GM12878 (cell line): Measurements from ENCODE around the gene MLXIP. TPM values are rescaled to one million over a fixed set of nuclear protein-coding genes. Genes with fewer than 3 reads are reported as not detected.
A peak's percentile ranks its signal among the peaks of the same experiment; 100 is the strongest.

Experiments
- ATAC-seq: fragments of 200-7000 bp; cut with Tn5 transposase; 3 replicates; pipeline ENCODE4 v1.9.1; 2020; ENCODE audit warnings: mild to moderate bottlenecking, moderate library complexity
- BruUV-seq: library from RNA; stranded (reverse); fragments of 400-500 nt; replicated peaks from 2 replicates; lab custom pipeline; 2021; lab: Mats Ljungman, UMichigan
- CTCF ChIA-PET: fragments of 300-600 bp; sonication (Branson Sonifier 250); formaldehyde crosslinking; extraction: SDS; loops from one replicate; lab custom pipeline; 2021; ENCODE audit warnings: inconsistent platforms; lab: Yijun Ruan, JAX
- POLR2A ChIA-PET: fragments of 350-600 bp; formaldehyde crosslinking; extraction: SDS; loops from one replicate; lab custom pipeline; 2021; ENCODE audit warnings: inconsistent platforms; lab: Charles Lee
- RAD21 ChIA-PET: fragments of 300-600 bp; sonication (Branson Sonifier 250); formaldehyde crosslinking; loops from one replicate; lab custom pipeline; 2023; ENCODE audit warnings: antibody characterized with exemption; ENCODE audit not compliant: unreplicated experiment; lab: Charles Lee
- SMC1A ChIA-PET: fragments of 300-600 bp; sonication (Branson Sonifier 250); formaldehyde crosslinking; loops from one replicate; lab custom pipeline; 2023; ENCODE audit not compliant: unreplicated experiment, uncharacterized antibody; lab: Charles Lee
- DNase-seq: peaks from one replicate; pipeline ENCODE4 v3.0.0-alpha.2; 2011; ENCODE audit warnings: low read depth, low spot score
- FAIRE-seq: peaks from 3 replicates; lab custom pipeline; 2011; peaks lifted over from hg19 to GRCh38; lab: Jason Lieb, UNC
- H2AFZ ChIP-seq: 2 replicates; pipeline ENCODE4 v1.6.0; 2011; ENCODE audit warnings: low read depth, low read length, control low read depth; ENCODE audit not compliant: control insufficient read depth
- H3K27ac ChIP-seq: 2 replicates; pipeline ENCODE4 v1.5.1; 2011; ENCODE audit warnings: control low read depth; ENCODE audit not compliant: control insufficient read depth, insufficient read depth
- H3K27me3 ChIP-seq, 2 experiments: replicated peaks in 1 of 2; 2 replicates each; pipeline versions ENCODE4 v1.6.0 to v1.6.1; 2011; ENCODE audit warnings: low read length in 1 of 2; ENCODE audit not compliant: control insufficient read depth in 2 of 2, insufficient read depth in 2 of 2
- H3K36me3 ChIP-seq, 2 experiments: 2 replicates each; pipeline ENCODE4 v1.5.1; 2011; ENCODE audit warnings: low read length in 1 of 2; ENCODE audit not compliant: control insufficient read depth in 2 of 2, insufficient read depth in 2 of 2
- H3K4me1 ChIP-seq: 2 replicates; pipeline ENCODE4 v1.6.1; 2011; ENCODE audit warnings: mild to moderate bottlenecking, low read length, moderate library complexity, mixed read lengths; ENCODE audit not compliant: control insufficient read depth, insufficient read depth
- H3K4me2 ChIP-seq: 2 replicates; pipeline ENCODE4 v1.6.0; 2011; ENCODE audit warnings: control low read depth; ENCODE audit not compliant: control insufficient read depth, insufficient read depth
- H3K4me3 ChIP-seq: fragments of 200-600 bp; sonication (generic); 2 replicates; pipeline ENCODE4 v1.5.1; 2016
- H3K79me2 ChIP-seq: 2 replicates; pipeline ENCODE4 v1.6.0; 2011; ENCODE audit warnings: low read length; ENCODE audit not compliant: control insufficient read depth, insufficient read depth
- H3K9ac ChIP-seq: 2 replicates; pipeline ENCODE4 v1.8.0; 2011; ENCODE audit warnings: low read length, control low read depth, mixed read lengths; ENCODE audit not compliant: control insufficient read depth, insufficient read depth
- H3K9me3 ChIP-seq: replicated peaks from 3 replicates; pipeline ENCODE4 v1.5.1; 2011; ENCODE audit warnings: mild to moderate bottlenecking, low read length; ENCODE audit not compliant: control insufficient read depth, insufficient read depth
- H4K20me1 ChIP-seq: 2 replicates; pipeline ENCODE4 v1.6.0; 2011; ENCODE audit not compliant: control insufficient read depth, insufficient read depth
- BHLHE40 ChIP-seq, 2 experiments: fragments of 450-650 bp in 1 of 2; IDR thresholded peaks; 2 replicates each; pipeline ENCODE4 v1.6.1; 2011 to 2017; ENCODE audit warnings: low read depth in 2 of 2, borderline replicate concordance in 1 of 2, improper control_type of control experiment in 1 of 2, low read length in 1 of 2, mild to moderate bottlenecking in 1 of 2
- FOXM1 ChIP-seq: IDR thresholded peaks from 2 replicates; pipeline ENCODE4 v1.6.1; 2012; ENCODE audit warnings: low read depth, mild to moderate bottlenecking, inconsistent platforms, low read length, moderate library complexity
- NBN ChIP-seq: fragments of 450-650 bp; IDR thresholded peaks from 2 replicates; pipeline ENCODE4 v1.6.1; 2016
- NR2F1 ChIP-seq: fragments of 450-650 bp; conservative IDR thresholded peaks from 2 replicates; pipeline ENCODE4 v1.6.1; 2017; ENCODE audit warnings: mild to moderate bottlenecking
- PAX5 ChIP-seq: IDR thresholded peaks from 2 replicates; pipeline ENCODE4 v1.6.1; 2011; ENCODE audit warnings: low read depth, low read length, borderline replicate concordance
- POU2F2 ChIP-seq: IDR thresholded peaks from 3 replicates; pipeline ENCODE4 v1.6.1; 2011; ENCODE audit warnings: low read depth, mild to moderate bottlenecking, low read length, borderline replicate concordance
- RAD51 ChIP-seq: fragments of 450-650 bp; IDR thresholded peaks from 2 replicates; pipeline ENCODE4 v1.6.1; 2016; ENCODE audit warnings: moderate library complexity, mild to moderate bottlenecking, inconsistent platforms
- SP1 ChIP-seq: IDR thresholded peaks from one replicate; pipeline ENCODE4 v1.6.1; 2011; ENCODE audit warnings: low read depth, low read length
- TCF3 ChIP-seq: IDR thresholded peaks from 2 replicates; pipeline ENCODE4 v1.6.1; 2012; ENCODE audit warnings: low read depth, mild to moderate bottlenecking, low read length, borderline replicate concordance; ENCODE audit not compliant: insufficient read depth
- USF1 ChIP-seq: IDR thresholded peaks from 2 replicates; pipeline ENCODE4 v1.6.1; 2011; ENCODE audit warnings: borderline replicate concordance, low read depth, mild to moderate bottlenecking, moderate library complexity, mixed read lengths, low read length; ENCODE audit not compliant: insufficient read depth; ENCODE audit errors: extremely low read length
- ZNF384 ChIP-seq: IDR thresholded peaks from 2 replicates; pipeline ENCODE4 v1.6.1; 2012; ENCODE audit warnings: low read depth, mild to moderate bottlenecking, low read length, improper control_type of control experiment, borderline replicate concordance
- WGBS: methylation state at CpG from one replicate; pipeline ENCODE4 v1.1.6; 2016; ENCODE audit warnings: low lambda C conversion rate; ENCODE audit not compliant: insufficient replicate concordance, insufficient coverage; ENCODE audit errors: missing lambda C conversion rate; 5-methylcytosine and 5-hydroxymethylcytosine counted together
- in situ Hi-C: fragments of 300-500 bp; cut with MboI; formaldehyde crosslinking; loops from 9 replicates; pipeline ENCODE4 v1.14.3; 2018; ENCODE audit warnings: mixed read lengths
- intact Hi-C: fragments of 100-400 bp; cut with micrococcal nuclease; formaldehyde crosslinking; loops from one replicate; pipeline ENCODE4 v1.14.2; 2022; ENCODE audit not compliant: unreplicated experiment
- polyA plus RNA-seq, 11 experiments: library from polyadenylated mRNA; depleted of rRNA in 4 of 11; unstranded in 6 of 11; stranded (reverse) in 5 of 11; fragments of >200 nt; fragmentation: Nextera tagmentation in 4 of 11; fragmentation: Illumina TruSeq in 1 of 11; extraction: Ambion mirVana in 4 of 11; extraction: Trizol in 1 of 11; gene quantifications; 1 replicate in 1 of 11; 2 replicates in 10 of 11; pipeline versions ENCODE4 v1.2.1 to v1.2.3, GENCODE V29; 2011 to 2016; ENCODE audit warnings: inconsistent platforms in 2 of 11, missing spikeins in 2 of 11, low read depth in 1 of 11
- total RNA-seq, 4 experiments: library from RNA; depleted of rRNA in 3 of 4; stranded (reverse); fragments of >200 nt in 3 of 4; fragmentation: Illumina TruSeq in 1 of 4; extraction: Trizol in 1 of 4; gene quantifications; 2 replicates each; pipeline versions ENCODE4 v1.2.1 to v1.2.3, GENCODE V29; 2013 to 2021
- TF ChIP-seq, protein P1 (sequence below): fragments of 450-650 bp; conservative IDR thresholded peaks from 2 replicates; pipeline ENCODE4 v1.6.1; 2017; ENCODE audit warnings: mild to moderate bottlenecking, moderate library complexity
- TF ChIP-seq, protein P2 (sequence below): fragments of 450-650 bp; IDR thresholded peaks from 2 replicates; pipeline ENCODE4 v1.6.1; 2017; ENCODE audit warnings: mild to moderate bottlenecking, low read depth, inconsistent platforms; ENCODE audit not compliant: poor library complexity, severe bottlenecking
- TF ChIP-seq, protein P3 (sequence below): IDR thresholded peaks from 2 replicates; pipeline ENCODE4 v1.6.1; 2011; ENCODE audit warnings: mild to moderate bottlenecking, low read depth, low read length, moderate library complexity; ENCODE audit not compliant: insufficient replicate concordance

Gene MLXIP
- total and polyA plus RNA-seq, 10 of the 15 experiments (the other 5 are each of a cell fraction or from before 2014, with no cell fraction given): 1.1 to 23.7 (median 7.0) TPM

DNA sequence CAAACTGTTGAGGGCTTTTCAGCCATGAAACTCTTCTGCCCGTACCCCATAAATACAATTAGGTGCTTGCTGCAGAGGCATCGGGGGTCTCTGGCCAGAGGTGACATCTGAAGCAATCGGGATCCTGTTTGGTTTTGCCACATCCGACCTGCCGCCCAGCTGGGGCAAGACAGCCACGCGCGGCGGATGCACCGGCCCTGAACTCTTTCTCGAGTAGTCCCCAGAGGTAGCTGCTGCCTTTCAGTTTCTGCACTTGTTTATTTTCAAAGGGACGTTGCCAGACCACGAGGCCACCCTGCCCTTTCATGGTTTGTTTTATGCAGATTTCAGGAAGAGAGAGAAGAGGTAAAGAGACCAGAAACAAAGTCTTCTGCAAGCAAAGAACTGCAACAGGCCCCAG lies 10.6 kb upstream of the MLXIP start:
- Histone ChIP-seq H3K79me2 (no peaks in the 10 kb centered on the region), H4K20me1 (no peaks in the 10 kb centered on the region), H3K4me2 (peak overlapping the region; percentile 86), H3K4me3 (peak overlapping the region; percentile 48; the same call in 1 of the 2 replicates), H3K27ac (0 out of 2 replicates have a peak overlapping the region, but pooled peaks have one; percentile 9), H2AFZ (peak overlapping the region; percentile 19; the same call in 1 of the 2 replicates), H3K36me3 (no peaks in the 10 kb centered on the region), H3K9me3 (no peaks in the 10 kb centered on the region), H3K4me1 (peaks cover 15% of the 10 kb centered on the region), H3K27me3 (no peaks in the 10 kb centered on the region), H3K9ac (peak overlapping the region; percentile 22; the same call in 1 of the 2 replicates)
- BruUV-seq: no TSS peak
- in situ Hi-C loops (no loop called here), intact Hi-C loops (loop anchor here (1.0 kb wide), 1 partner anchor 10 kb away; the partner anchor contains the start of gene MLXIP)
- ATAC-seq: peak; percentile 84
- peak; percentile 56 for DNase-seq
- POLR2A ChIA-PET: interaction anchor here (0.6 to 2.5 kb wide), 3 partner anchors 10 to 199 kb away, joined by 4 to 14 read pairs (median 13); partner anchors contain the start of gene MLXIP
- WGBS: 1% methylated on average over 13 of the region's 13 CpGs
- RAD21 ChIA-PET: interaction anchor here (0.8 to 3.4 kb wide), 5 partner anchors 12 to 149 kb away, joined by 3 to 10 read pairs (median 4); partner anchors contain the start of genes CFAP251 and LRRC43
- SMC1A ChIA-PET: interaction anchor here (0.7 to 2.4 kb wide), 4 partner anchors 13 to 178 kb away, joined by 3 to 15 read pairs (median 3); no protein-coding TSS in a partner anchor
- FAIRE-seq: peak; percentile 75
- CTCF ChIA-PET: interaction anchor here (1.1 to 2.5 kb wide), 3 partner anchors 13 to 573 kb away, joined by 3 to 15 read pairs (median 14); no protein-coding TSS in a partner anchor
- TF ChIP-seq USF1 (peak; percentile 14), ZNF384 (no peak), FOXM1 (peak; percentile 71; the same call in 1 of the 2 replicates), RAD51 (peak; percentile 57), POU2F2 (peak; percentile 71; the same call in 2 of the 3 replicates), TCF3 (peak; percentile 53; the same call in 1 of the 2 replicates), BHLHE40 (IDR thresholded peaks at IDR 0.05; ENCODE audit: borderline replicate concordance in 1 of 2, low read depth in 2 of 2, low read length in 1 of 2) (peak; percentile 47 to 53; a peak in 2 of 4 replicates), PAX5 (peak; percentile 80; the same call in 1 of the 2 replicates), NR2F1 (peak; percentile 36; the same call in 1 of the 2 replicates), NBN (0 out of 2 replicates have a peak, but pooled peaks have one; percentile 18), SP1 (peak; percentile 32)
- TF ChIP-seq, protein P1, sequence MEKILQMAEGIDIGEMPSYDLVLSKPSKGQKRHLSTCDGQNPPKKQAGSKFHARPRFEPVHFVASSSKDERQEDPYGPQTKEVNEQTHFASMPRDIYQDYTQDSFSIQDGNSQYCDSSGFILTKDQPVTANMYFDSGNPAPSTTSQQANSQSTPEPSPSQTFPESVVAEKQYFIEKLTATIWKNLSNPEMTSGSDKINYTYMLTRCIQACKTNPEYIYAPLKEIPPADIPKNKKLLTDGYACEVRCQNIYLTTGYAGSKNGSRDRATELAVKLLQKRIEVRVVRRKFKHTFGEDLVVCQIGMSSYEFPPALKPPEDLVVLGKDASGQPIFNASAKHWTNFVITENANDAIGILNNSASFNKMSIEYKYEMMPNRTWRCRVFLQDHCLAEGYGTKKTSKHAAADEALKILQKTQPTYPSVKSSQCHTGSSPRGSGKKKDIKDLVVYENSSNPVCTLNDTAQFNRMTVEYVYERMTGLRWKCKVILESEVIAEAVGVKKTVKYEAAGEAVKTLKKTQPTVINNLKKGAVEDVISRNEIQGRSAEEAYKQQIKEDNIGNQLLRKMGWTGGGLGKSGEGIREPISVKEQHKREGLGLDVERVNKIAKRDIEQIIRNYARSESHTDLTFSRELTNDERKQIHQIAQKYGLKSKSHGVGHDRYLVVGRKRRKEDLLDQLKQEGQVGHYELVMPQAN: no peak
- TF ChIP-seq, protein P2, sequence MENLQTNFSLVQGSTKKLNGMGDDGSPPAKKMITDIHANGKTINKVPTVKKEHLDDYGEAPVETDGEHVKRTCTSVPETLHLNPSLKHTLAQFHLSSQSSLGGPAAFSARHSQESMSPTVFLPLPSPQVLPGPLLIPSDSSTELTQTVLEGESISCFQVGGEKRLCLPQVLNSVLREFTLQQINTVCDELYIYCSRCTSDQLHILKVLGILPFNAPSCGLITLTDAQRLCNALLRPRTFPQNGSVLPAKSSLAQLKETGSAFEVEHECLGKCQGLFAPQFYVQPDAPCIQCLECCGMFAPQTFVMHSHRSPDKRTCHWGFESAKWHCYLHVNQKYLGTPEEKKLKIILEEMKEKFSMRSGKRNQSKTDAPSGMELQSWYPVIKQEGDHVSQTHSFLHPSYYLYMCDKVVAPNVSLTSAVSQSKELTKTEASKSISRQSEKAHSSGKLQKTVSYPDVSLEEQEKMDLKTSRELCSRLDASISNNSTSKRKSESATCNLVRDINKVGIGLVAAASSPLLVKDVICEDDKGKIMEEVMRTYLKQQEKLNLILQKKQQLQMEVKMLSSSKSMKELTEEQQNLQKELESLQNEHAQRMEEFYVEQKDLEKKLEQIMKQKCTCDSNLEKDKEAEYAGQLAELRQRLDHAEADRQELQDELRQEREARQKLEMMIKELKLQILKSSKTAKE: peak; percentile 82
- TF ChIP-seq, protein P3, sequence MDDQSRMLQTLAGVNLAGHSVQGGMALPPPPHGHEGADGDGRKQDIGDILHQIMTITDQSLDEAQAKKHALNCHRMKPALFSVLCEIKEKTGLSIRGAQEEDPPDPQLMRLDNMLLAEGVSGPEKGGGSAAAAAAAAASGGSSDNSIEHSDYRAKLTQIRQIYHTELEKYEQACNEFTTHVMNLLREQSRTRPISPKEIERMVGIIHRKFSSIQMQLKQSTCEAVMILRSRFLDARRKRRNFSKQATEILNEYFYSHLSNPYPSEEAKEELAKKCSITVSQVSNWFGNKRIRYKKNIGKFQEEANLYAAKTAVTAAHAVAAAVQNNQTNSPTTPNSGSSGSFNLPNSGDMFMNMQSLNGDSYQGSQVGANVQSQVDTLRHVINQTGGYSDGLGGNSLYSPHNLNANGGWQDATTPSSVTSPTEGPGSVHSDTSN: peak; percentile 7
